HCT116 (cell line): ENCODE data around the gene SH3TC1. TPM values are rescaled to one million over a fixed set of nuclear protein-coding genes. Genes with fewer than 3 reads are reported as not detected.
A peak's percentile ranks its signal among the peaks of the same experiment; 100 is the strongest.

Source experiments
- ATAC-seq: fragments of 200-7000 bp; cut with Tn5 transposase; 2 replicates; pipeline ENCODE4 v1.9.1; 2020; ENCODE audit warnings: mild to moderate bottlenecking, moderate library complexity
- Bru-seq: library from RNA; stranded (reverse); fragments of 400-500 nt; gene quantifications from one replicate; lab custom pipeline; 2021; lab: Mats Ljungman, UMichigan
- BruChase-seq, 2 experiments: library from RNA; stranded (reverse); fragments of 400-500 nt; gene quantifications; one replicate each; lab custom pipeline; 2021; lab: Mats Ljungman, UMichigan
- BruUV-seq: library from RNA; stranded (reverse); fragments of 400-500 nt; replicated peaks from 2 replicates; lab custom pipeline; 2021; lab: Mats Ljungman, UMichigan
- CTCF ChIA-PET: fragments of 300-600 bp; sonication (Branson Sonifier 250); formaldehyde crosslinking; loops from one replicate; lab custom pipeline; 2021; ENCODE audit warnings: antibody characterized with exemption; lab: Charles Lee
- POLR2A ChIA-PET: fragments of 300-600, 350-600 bp; sonication (Branson Sonifier 250); formaldehyde crosslinking; loops from one replicate; lab custom pipeline; 2021; ENCODE audit warnings: antibody characterized with exemption; lab: Charles Lee
- RAD21 ChIA-PET, 2 experiments: fragments of 300-600 bp; sonication (Branson Sonifier 250); formaldehyde crosslinking; loops; one replicate each; lab custom pipeline; 2023; ENCODE audit warnings: low total read pairs in 2 of 2; ENCODE audit not compliant: uncharacterized antibody in 2 of 2, unreplicated experiment in 2 of 2, low non-redundant PET in 1 of 2; lab: Charles Lee
- DNase-seq: peaks from one replicate; pipeline ENCODE4 v3.0.0-alpha.2; 2010; ENCODE audit warnings: low read depth, low spot score
- H2AFZ ChIP-seq: fragments of 200-600 bp; shearing (Covaris generic), sonication (generic); 2 replicates; pipeline ENCODE4 v1.6.1; 2017; ENCODE audit warnings: low read depth, mixed run types, mixed read lengths, antibody characterized with exemption, low read length; ENCODE audit not compliant: poor library complexity, severe bottlenecking
- H3K27ac ChIP-seq: 2 replicates; pipeline ENCODE4 v1.5.1; 2012; ENCODE audit warnings: low read depth, low read length
- H3K27me3 ChIP-seq: fragments of 200-600 bp; sonication (generic); 2 replicates; pipeline ENCODE4 v1.6.1; 2016; ENCODE audit warnings: mixed run types, low read length, mixed read lengths; ENCODE audit not compliant: insufficient read depth
- H3K36me3 ChIP-seq, 2 experiments: fragments of 200-500 bp in 1 of 2; fragments of 200-600 bp in 1 of 2; sonication (Bioruptor generic) in 1 of 2; sonication (generic) in 1 of 2; 2 replicates each; pipeline versions ENCODE4 v1.5.1 to v1.6.1; 2014 to 2016; ENCODE audit warnings: low read length in 2 of 2, inconsistent platforms in 1 of 2, mixed read lengths in 1 of 2, mixed run types in 1 of 2; ENCODE audit not compliant: insufficient read depth in 2 of 2, control insufficient read depth in 1 of 2
- H3K4me1 ChIP-seq, 2 experiments: fragments of 200-600 bp in 1 of 2; sonication (generic) in 1 of 2; 2 replicates each; pipeline versions ENCODE4 v1.5.1 to v1.6.1; 2012 to 2017; ENCODE audit warnings: low read length in 2 of 2, inconsistent platforms in 1 of 2, mild to moderate bottlenecking in 1 of 2, mixed read lengths in 1 of 2, mixed run types in 1 of 2, moderate library complexity in 1 of 2; ENCODE audit not compliant: insufficient read depth in 2 of 2, control insufficient read depth in 1 of 2
- H3K4me2 ChIP-seq: fragments of 200-600 bp; sonication (generic); 2 replicates; pipeline ENCODE4 v1.6.1; 2017; ENCODE audit warnings: mixed run types, low read length, mixed read lengths
- H3K4me3 ChIP-seq, 2 experiments: fragments of 200-600 bp in 1 of 2; sonication (generic) in 1 of 2; replicated peaks in 1 of 2; 2 replicates each; pipeline ENCODE4 v1.5.1; 2011 to 2016; ENCODE audit warnings: low read length in 2 of 2, control low read depth in 1 of 2, low read depth in 1 of 2, mild to moderate bottlenecking in 1 of 2, mixed read lengths in 1 of 2, mixed run types in 1 of 2
- H3K79me2 ChIP-seq: fragments of 200-600 bp; sonication (generic); 2 replicates; pipeline ENCODE4 v1.6.1; 2017; ENCODE audit warnings: mild to moderate bottlenecking, mixed run types, low read length, moderate library complexity, mixed read lengths; ENCODE audit not compliant: insufficient read depth
- H3K9ac ChIP-seq: fragments of 200-600 bp; sonication (generic); 2 replicates; pipeline ENCODE4 v1.6.1; 2016; ENCODE audit warnings: low read length, mixed read lengths
- H3K9me2 ChIP-seq: fragments of 200-600 bp; sonication (generic), shearing (Covaris generic); 2 replicates; pipeline ENCODE4 v1.6.1; 2017; ENCODE audit warnings: mixed run types, mild to moderate bottlenecking, moderate library complexity; ENCODE audit not compliant: insufficient read depth
- H3K9me3 ChIP-seq, 2 experiments: fragments of 200-500 bp in 1 of 2; fragments of 200-600 bp in 1 of 2; sonication (Bioruptor generic) in 1 of 2; sonication (generic) in 1 of 2; 2 replicates each; pipeline ENCODE4 v1.6.1; 2014 to 2017; ENCODE audit warnings: low read length in 2 of 2, mixed read lengths in 2 of 2, inconsistent platforms in 1 of 2, low read depth in 1 of 2, mild to moderate bottlenecking in 1 of 2, mixed run types in 1 of 2, moderate library complexity in 1 of 2; ENCODE audit not compliant: control insufficient read depth in 1 of 2, insufficient read depth in 1 of 2
- H4K20me1 ChIP-seq: fragments of 200-600 bp; sonication (generic), shearing (Covaris generic); 2 replicates; pipeline ENCODE4 v1.6.1; 2017; ENCODE audit warnings: mixed run types, mild to moderate bottlenecking, moderate library complexity; ENCODE audit not compliant: insufficient read depth
- CBX3 ChIP-seq: IDR thresholded peaks from 2 replicates; pipeline ENCODE4 v1.6.1; 2012; ENCODE audit warnings: low read depth
- EGR1 ChIP-seq: IDR thresholded peaks from 2 replicates; pipeline ENCODE4 v1.6.1; 2012; ENCODE audit warnings: low read depth
- FOSL1 ChIP-seq: IDR thresholded peaks from 2 replicates; pipeline ENCODE4 v1.6.1; 2012; ENCODE audit warnings: low read depth
- POLR2AphosphoS5 ChIP-seq: IDR thresholded peaks from 2 replicates; pipeline ENCODE4 v1.6.1; 2011; ENCODE audit warnings: mild to moderate bottlenecking, low read depth, low read length, moderate library complexity
- RAD21 ChIP-seq: IDR thresholded peaks from 2 replicates; pipeline ENCODE4 v1.6.1; 2012; ENCODE audit warnings: low read depth, mild to moderate bottlenecking
- SRF ChIP-seq: IDR thresholded peaks from 2 replicates; pipeline ENCODE4 v1.6.1; 2012; ENCODE audit warnings: low read depth
- YY1 ChIP-seq: IDR thresholded peaks from 2 replicates; pipeline ENCODE4 v1.6.1; 2011; ENCODE audit warnings: low read length, low read depth, moderate library complexity, mild to moderate bottlenecking; ENCODE audit not compliant: insufficient replicate concordance; ENCODE audit errors: extremely low read depth
- ZFX ChIP-seq: fragments of 450-650 bp; IDR thresholded peaks from 2 replicates; pipeline ENCODE4 v1.6.1; 2017
- intact Hi-C: fragments of 100-400 bp; cut with micrococcal nuclease; formaldehyde crosslinking; loops from 2 replicates; pipeline ENCODE4 v1.10.0; 2022
- long read RNA-seq: library from polyadenylated mRNA; unstranded; transcript quantifications from one replicate; pipeline ENCODE4 v2.0.0, GENCODE V29; 2021; ENCODE audit not compliant: unreplicated experiment
- polyA plus RNA-seq: library from polyadenylated mRNA; unstranded; fragments of >200 nt; gene quantifications from 2 replicates; pipeline ENCODE4 v1.2.1, GENCODE V29; 2012; ENCODE audit warnings: missing spikeins
- total RNA-seq: library from RNA; stranded (reverse); gene quantifications from one replicate; pipeline ENCODE4 v1.2.1, GENCODE V29; 2021; ENCODE audit not compliant: unreplicated experiment
- TF ChIP-seq, protein P1 (sequence below): IDR thresholded peaks from 2 replicates; pipeline ENCODE4 v1.6.1; 2012
- TF ChIP-seq, protein P2 (sequence below): IDR thresholded peaks from 2 replicates; pipeline ENCODE4 v1.6.1; 2011; ENCODE audit warnings: mild to moderate bottlenecking, low read length, moderate library complexity; ENCODE audit not compliant: insufficient replicate concordance; ENCODE audit errors: extremely low read depth
- TF ChIP-seq, protein P3 (sequence below): IDR thresholded peaks from 2 replicates; pipeline ENCODE4 v1.6.1; 2012
- TF ChIP-seq, protein P4 (sequence below): IDR thresholded peaks from 2 replicates; pipeline ENCODE4 v1.6.1; 2012; ENCODE audit warnings: low read depth

SH3TC1 gene
- total RNA-seq (12.5 TPM), Bru-seq, nascent RNA (percentile 57 among the genes with signal in this experiment), BruChase-seq, experiment 1, labeled RNA remaining after a 6-hour chase (percentile 61 among the genes with signal in this experiment), BruChase-seq, experiment 2, labeled RNA remaining after a 2-hour chase (percentile 57 among the genes with signal in this experiment)
- polyA plus RNA-seq: 8.8 and 10.0 TPM in 2 replicates
- long read RNA-seq, full-length matches to known transcripts: 2 of 6 reads
- long read RNA-seq, partial matches to known transcripts: 1 of 6 reads
- long read RNA-seq, other reads (novel, unspliced or antisense): 3 of 6 reads

DNA sequence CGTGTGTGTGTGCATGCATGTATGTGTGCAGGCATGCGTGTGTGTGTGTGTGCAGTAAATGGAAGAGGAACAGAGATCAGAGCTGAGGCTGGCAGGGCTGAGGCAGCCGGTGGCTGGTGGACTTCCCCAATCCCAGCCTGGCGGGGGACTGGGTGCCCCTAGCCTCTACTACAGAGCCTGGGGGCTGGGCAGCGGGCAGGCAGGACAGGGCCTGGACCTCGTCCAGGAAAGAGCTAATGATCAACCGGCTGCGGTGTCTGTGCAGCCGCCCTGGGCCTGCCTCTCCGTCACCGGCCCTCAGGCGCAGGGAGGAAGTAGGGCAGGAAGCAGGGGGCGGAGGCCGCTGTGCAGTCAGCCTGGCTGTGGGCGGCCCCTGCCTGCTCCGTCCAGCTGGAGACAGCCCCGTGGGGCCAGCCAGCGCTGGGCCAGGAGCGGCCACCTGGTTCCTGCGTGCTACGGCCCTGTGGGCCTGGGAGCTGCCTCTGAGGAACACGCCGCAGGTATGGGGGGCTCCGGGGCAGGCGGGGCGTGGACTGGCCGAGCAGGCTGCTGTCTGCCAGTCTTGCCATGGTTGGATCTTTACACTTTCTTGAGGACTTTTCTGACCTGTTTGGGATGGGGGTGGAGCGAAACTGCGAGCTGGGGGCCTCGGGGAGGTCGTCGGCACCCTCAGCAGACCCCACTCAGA is at the start of gene SH3TC1:
TSS of gene SH3TC1 (plus strand) at position 385 of the 688 bp plus-strand sequence. CDS start 5,905 bp downstream, outside the sequence.
- TF ChIP-seq EGR1 (no peak), FOSL1 (no peak), RAD21 (no peak), SRF (no peak), ZFX (0 out of 2 replicates have a peak, but pooled peaks have one; percentile 22), CBX3 (no peak), YY1 (peak; percentile 28), POLR2AphosphoS5 (peak; percentile 71)
- TF ChIP-seq, protein P1, sequence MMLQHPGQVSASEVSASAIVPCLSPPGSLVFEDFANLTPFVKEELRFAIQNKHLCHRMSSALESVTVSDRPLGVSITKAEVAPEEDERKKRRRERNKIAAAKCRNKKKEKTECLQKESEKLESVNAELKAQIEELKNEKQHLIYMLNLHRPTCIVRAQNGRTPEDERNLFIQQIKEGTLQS: no peak
- TF ChIP-seq, protein P2, sequence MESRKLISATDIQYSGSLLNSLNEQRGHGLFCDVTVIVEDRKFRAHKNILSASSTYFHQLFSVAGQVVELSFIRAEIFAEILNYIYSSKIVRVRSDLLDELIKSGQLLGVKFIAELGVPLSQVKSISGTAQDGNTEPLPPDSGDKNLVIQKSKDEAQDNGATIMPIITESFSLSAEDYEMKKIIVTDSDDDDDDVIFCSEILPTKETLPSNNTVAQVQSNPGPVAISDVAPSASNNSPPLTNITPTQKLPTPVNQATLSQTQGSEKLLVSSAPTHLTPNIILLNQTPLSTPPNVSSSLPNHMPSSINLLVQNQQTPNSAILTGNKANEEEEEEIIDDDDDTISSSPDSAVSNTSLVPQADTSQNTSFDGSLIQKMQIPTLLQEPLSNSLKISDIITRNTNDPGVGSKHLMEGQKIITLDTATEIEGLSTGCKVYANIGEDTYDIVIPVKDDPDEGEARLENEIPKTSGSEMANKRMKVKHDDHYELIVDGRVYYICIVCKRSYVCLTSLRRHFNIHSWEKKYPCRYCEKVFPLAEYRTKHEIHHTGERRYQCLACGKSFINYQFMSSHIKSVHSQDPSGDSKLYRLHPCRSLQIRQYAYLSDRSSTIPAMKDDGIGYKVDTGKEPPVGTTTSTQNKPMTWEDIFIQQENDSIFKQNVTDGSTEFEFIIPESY: no peak
- TF ChIP-seq, protein P3, sequence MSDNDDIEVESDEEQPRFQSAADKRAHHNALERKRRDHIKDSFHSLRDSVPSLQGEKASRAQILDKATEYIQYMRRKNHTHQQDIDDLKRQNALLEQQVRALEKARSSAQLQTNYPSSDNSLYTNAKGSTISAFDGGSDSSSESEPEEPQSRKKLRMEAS: no peak
- TF ChIP-seq, protein P4, sequence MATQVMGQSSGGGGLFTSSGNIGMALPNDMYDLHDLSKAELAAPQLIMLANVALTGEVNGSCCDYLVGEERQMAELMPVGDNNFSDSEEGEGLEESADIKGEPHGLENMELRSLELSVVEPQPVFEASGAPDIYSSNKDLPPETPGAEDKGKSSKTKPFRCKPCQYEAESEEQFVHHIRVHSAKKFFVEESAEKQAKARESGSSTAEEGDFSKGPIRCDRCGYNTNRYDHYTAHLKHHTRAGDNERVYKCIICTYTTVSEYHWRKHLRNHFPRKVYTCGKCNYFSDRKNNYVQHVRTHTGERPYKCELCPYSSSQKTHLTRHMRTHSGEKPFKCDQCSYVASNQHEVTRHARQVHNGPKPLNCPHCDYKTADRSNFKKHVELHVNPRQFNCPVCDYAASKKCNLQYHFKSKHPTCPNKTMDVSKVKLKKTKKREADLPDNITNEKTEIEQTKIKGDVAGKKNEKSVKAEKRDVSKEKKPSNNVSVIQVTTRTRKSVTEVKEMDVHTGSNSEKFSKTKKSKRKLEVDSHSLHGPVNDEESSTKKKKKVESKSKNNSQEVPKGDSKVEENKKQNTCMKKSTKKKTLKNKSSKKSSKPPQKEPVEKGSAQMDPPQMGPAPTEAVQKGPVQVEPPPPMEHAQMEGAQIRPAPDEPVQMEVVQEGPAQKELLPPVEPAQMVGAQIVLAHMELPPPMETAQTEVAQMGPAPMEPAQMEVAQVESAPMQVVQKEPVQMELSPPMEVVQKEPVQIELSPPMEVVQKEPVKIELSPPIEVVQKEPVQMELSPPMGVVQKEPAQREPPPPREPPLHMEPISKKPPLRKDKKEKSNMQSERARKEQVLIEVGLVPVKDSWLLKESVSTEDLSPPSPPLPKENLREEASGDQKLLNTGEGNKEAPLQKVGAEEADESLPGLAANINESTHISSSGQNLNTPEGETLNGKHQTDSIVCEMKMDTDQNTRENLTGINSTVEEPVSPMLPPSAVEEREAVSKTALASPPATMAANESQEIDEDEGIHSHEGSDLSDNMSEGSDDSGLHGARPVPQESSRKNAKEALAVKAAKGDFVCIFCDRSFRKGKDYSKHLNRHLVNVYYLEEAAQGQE: no peak
- TF ChIP-seq, all 23 proteins: peak for 3
- POLR2A ChIA-PET: interaction anchor here (1.5 kb wide), 1 partner anchor 15 kb away, joined by 3 read pairs; no protein-coding TSS in a partner anchor

More for the DNA sequence above, at the start of gene SH3TC1:
- DNase-seq (peak; percentile 46), ATAC-seq (peak; percentile 97)
- CTCF ChIA-PET: interaction anchor here (1.4 kb wide), 1 partner anchor 23 kb away, joined by 8 read pairs; no protein-coding TSS in a partner anchor
- H3K4me1 ChIP-seq: peaks cover 22 to 36% of the 10 kb centered on the region in 2 experiments
- no peaks in the 10 kb centered on the region for H3K27me3 ChIP-seq
- no peak within 1 kb of the TSS for H2AFZ ChIP-seq
- H3K9me2 ChIP-seq: no peaks in the 10 kb centered on the region
- no peaks in the 10 kb centered on the region for H3K9me3 ChIP-seq
- no TSS peak for BruUV-seq
- intact Hi-C loops: no loop called here
- peak within 1 kb of the TSS; percentile 66 for H3K9ac ChIP-seq
- H3K27ac ChIP-seq: peak within 1 kb of the TSS; percentile 67; the same call in 1 of the 2 replicates
- no peaks in the 10 kb centered on the region for H3K36me3 ChIP-seq
- no peaks in the 10 kb centered on the region for H3K79me2 ChIP-seq
- H3K4me2 ChIP-seq: peak within 1 kb of the TSS; percentile 89
- no peaks in the 10 kb centered on the region for H4K20me1 ChIP-seq
- H3K4me3 ChIP-seq: peak within 1 kb of the TSS; percentile 52 to 64
- RAD21 ChIA-PET: interaction anchor here (0.9 to 1.0 kb wide), 2 partner anchors 22 kb away, joined by 3 to 4 read pairs; no protein-coding TSS in a partner anchor
